Effector CD8-positive, alpha-beta T cell (primary cell): ENCODE measurements around the gene UST.
"Not testable (repeated sequence)": the region's sequence is repeated elsewhere in the genome, so short reads cannot be mapped to it uniquely, and the experiment has no call there.

Experiments used
- DNase-seq: peaks from one replicate; lab custom pipeline; 2025; lab: John Stamatoyannopoulos, UW

UST gene

DNA sequence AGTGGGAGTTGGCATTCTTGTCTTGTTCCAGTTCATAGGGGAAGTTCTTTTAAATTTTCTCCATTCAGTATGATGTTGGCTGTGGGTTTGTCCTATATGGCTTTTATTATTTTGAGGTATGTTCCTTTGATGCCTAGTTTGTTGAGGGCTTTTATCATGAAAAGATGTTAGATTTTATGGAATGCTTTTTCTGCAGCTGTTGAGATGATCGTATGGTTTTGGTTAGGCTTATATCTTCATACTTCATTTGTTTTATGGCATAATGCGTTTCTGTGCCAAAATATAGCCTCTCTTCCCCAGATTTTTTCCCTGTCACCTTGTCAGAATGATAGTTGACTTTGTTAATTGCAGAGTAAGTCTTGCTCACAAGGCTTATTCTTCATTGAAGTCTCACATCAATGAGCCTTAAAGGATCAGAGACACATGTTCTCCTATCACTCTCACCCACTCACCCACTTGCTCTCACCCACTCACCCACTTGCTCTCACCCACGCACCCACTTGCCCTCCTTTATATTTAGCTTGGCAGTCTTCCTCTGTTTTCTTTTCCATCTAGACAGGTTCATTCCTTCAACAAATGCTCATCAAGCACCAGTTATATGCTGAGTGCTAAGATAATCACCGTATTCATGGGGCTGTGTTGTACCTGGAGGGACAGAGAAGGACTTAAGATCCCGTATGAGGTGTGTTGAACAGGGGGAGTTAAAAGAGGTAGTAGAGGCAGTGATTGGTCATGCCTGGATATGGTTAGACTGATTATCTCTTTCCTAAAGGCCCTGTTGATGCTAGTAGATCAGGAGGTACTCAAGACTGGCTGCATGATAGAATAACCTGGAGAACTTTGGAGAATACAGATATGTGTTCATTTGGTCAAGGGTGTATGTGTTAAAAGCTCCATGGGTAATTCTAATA is 19.3 kb downstream of the UST start:
- no peak for DNase-seq

DNA sequence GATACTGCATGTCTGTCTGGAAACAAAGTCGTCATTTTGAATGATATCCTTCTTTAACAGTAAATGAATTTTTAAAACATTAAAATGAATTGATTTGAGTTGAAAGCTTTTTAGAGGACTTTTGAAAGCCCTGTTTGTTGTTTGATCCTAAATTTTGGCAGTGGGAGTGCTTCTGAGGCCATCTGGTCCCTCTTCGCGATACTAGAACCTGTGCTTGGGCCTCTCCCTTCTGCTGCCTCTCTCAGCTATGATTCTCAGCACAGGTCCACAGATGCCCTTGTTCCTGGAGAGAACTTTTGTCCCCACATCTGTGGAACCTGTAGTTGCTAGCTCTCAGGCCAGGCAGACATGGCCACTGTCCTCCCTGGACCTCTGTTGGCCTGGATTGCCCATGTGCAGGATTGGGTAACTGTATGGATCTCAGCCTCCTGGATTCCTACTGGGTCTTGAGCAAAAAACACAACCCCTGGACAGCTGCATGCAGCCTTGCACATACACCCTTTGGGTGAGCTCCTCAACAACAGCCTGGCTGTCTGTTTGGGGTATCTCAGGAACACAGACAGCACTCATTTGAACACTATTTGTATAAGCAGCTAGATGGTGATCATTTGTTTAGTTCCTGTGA is 21.9 kb downstream of the UST start:
- no peak for DNase-seq

DNA sequence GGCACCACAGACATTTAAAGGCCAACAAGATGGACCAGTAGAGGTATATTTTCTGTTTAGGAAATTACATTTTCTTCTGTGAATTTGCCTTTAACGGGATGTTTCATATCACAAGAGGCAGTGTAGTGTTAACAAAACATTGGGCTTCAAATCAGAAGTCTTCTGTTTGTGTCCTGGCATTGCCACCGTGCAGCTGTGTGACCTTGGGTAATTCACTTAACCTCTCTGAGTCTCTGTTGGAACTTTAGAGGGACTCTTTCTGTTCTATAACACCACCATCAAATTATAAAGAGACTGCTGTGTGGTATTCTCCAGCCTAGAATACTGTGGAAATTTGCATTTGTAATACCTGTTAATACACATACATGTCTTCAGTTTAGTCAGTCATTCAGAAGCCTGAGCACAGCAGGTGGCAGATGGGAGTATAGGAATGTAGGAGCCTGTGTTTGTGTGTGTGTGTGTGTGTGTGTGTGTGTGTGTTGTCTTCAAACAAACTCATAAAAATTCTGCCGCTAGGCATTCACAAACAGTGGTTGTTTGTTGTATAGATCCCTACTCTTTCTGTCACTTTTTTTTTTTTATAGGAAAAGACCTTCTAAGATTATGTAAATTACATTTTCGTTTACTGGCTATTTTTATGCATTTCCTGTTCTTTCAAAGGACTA is 22.6 kb downstream of the UST start:
- no peak for DNase-seq

DNA sequence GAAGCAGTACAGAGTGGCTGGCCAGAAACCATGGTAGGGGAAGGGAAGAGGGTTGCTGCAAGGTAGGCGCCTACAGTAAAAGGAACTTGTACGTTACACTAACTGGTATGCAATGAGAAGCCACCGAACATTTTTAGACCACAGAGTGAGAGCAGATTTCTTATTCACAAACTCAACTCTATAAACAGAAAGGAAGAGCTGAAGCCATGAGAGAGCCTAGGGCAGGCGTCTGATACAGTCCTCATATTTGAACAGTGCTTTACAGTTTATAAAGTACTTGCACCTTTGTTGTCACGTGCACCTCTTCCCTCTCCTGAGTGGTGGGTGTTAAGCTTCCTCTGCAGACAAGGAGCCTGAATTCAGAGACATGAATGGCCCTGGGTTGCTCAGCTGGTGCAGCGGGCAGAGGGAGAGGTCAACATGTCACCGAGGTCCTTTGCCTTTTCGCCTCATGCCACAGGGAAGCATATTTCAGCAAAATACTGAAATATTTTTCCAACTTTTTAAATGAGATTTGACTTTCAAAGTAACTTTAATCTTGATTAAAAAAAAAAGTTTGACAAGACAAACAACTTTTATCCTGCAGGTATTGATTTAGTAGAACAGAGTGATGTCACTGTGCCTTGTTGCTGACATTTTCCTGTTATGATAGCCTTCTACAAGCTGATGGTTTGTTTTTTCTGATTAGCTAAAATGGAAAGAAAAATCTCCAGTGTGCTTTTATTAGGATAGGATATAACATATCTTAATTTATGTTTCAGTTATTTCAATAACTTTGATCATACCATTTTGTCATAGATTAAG is 23.8 kb downstream of the UST start:
- no peak for DNase-seq

DNA sequence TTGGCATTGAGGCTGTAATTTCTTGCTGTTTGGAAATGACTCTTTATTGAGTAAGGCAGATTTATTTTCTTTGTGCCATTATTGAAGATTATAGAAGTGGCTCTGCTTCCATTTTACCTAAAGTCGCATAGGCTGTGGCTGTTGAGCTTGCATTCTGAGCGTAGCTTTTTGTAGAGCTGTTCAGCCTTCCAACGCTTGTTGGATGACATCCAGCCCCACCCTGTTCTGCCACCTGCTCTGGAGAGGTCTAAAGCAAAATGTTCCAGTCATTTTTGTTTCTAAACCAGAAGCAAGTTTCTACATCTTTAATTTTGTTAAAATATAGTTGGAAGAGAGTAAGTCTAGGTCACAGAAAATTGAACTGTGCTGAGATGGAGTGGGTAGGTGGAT is 24.4 kb downstream of the UST start:
- no peak for DNase-seq

DNA sequence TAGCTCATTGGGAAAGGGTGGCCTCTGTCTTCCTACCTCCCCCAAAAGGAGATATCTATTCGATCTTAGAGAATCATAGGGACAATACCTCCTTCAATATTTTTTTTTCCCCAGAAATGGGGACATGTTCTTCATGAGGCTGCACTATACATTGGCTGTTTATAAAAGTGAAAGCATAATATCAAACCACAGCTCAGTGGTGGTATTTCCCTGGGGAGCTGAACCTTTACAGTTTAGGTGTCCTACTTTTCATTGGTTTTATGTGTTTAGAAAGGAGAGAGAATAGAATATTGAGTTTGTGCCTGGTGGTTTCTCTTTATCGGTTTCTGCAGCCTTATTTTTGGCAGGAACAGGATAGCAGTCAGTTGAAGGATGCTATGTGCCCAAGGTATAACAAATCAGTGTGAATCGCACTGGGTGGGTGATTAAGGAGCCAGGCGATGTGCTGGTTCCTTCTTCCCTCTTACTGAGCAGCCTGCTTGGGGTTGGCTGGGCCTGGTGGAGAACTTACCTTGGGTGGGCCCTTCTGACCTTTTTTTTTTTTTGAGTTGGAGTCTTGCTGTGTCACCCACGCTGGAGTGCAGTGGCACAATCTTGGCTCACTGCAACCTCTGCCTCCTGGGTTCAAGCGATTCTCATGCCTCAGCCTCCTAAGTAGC is 25.2 kb downstream of the UST start:
- DNase-seq, result no peak

DNA sequence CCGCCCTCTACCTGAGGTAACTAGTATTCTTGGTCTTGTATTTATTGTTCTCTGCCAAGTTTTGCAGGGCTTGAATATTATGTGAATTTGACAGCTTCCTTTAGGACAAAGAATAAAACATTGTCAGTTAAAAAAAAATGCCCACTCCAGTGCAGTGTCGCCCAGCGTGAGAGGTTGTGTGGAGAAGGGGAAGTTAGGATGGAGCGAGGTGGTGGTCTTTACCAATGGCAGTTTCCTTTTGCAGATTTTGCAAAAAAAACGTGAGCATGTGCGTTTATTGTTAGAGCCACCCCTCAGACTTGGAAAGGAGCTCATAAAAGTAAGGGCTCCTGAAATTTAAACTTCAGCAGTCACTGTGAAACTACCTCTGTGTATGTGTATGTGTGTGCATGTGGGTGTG is 28.3 kb downstream of the UST start:
- DNase-seq, result no peak

DNA sequence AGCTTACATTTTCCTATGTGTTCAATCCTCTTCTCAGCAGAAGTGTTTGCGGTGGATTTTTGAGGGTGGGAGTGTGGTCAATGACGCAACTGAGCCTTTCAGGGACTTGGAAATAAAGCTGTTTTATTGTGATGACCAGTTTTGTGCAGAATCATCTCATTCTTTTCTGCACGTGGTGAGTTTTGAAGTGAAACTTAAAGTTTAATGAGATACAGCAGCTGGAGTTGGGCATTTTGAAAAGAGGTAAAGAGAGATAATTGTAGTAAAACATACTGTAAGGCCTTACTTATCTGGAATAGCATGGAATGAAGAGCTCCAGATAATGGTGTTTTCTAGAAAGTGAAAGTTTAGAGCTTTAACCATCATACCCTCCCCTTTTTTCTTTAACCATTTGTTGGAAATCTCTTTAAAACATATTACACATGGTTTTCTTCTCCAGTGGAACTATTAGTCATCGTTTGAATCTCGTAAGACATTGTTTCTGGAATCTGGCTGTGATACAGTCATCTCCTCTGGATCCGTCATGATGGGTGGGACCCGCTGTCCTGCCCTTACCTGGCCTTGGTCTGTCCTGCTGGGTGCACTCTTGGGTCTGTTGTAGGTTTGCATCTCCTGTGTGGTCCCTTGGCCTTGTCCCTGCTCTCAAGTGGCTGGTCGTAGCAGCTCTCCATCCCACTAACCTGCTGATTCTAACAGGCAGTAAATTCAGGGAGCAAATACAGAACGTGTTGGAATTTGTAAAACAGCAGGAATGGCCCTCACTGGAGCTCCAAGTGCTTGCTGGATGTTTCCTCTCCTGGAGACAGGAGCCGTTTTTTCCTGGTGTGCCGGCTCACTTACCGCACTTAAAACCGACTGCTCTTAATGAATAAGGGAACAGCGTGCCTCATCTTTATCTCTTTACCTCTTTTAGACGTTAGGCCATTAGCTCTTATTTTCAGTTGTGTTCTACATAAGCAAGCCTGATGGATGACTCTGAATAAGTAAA is 29.8 kb downstream of the UST start:
- DNase-seq, result no peak

DNA sequence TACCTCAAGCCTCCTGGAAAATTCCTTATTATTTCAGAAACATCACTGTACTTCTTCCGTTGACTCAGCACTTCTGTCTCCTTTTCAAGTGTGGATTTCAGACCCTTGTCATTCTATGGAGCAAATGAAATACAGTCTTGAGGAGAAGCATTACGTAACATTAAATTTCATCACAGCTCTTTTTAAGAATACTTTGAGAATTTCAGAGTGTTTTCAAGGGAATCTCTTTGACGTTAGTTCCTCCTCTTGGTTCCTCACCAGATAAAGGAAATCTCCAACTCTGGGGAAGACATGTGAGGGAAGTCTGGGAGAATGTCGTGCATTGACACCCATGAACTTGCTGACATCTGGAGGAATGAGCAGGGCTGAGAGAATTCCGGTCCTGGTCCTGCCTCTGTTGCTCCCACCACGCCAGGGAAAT is 32.3 kb downstream of the UST start:
- DNase-seq, result no peak

DNA sequence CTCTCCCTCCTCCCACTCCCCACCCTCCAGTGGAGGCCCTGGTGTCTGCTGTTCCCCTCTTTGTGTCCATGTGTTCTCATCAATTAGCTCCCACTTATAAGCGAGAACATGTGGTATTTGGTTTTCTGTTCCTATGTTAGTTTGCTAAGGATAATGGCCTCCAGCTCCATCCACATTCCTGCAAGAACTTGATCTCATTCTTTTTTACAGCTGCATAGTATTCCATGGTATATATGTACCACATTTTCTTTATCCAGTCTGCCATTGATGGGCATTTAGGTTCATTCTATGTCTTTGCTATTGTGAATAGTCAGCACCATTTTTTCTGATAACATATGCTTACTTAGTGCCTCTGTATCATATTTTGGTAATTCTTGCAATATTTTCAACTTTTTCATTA is 33.6 kb downstream of the UST start:
- DNase-seq, result not testable (repeated sequence)

DNA sequence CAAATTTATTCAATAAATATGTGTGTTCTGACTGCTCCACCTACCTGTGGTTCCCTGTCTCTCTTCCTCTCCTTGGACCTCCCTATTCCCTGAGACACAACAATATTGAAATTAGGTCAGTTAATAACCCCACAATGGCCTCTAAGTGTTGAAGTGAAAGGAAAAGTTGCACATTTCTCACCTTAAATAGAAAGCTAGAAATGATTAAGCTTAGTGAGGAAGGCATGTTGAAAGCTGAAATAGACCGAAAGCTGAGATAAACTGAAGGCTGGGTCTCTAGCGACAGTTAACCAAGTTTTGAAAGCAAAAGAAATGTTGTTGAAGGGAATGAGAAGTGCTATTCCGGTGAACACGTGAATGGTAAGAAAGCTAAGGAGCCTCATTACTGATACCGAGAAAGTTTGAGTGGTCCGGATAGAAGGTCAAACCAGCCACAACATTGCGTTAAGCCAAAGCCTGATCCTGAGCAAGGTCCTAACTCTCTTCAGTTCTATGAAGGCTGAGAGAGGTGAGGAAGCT is 34.1 kb downstream of the UST start:
- no peak for DNase-seq

DNA sequence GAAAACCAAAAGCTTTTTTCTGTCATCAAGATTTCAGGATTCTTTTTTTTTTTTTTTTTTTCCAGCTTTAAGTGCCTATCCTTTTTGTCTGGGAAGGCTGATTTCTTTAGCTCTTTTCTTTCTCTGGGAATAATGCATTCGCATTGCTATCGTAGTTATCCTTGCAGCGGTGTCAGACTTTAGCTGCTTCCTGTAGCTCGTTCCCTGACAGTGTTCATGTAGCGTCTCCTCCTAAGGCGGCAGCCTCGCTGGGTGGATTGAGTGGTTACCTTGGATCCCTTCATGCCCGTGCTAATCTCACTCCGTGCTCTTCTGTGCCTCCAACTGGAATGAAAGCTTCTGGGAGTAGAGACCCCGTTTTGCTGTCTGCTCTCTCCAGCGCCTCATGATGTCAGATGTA is 43.1 kb downstream of the UST start:
- DNase-seq, result no peak

DNA sequence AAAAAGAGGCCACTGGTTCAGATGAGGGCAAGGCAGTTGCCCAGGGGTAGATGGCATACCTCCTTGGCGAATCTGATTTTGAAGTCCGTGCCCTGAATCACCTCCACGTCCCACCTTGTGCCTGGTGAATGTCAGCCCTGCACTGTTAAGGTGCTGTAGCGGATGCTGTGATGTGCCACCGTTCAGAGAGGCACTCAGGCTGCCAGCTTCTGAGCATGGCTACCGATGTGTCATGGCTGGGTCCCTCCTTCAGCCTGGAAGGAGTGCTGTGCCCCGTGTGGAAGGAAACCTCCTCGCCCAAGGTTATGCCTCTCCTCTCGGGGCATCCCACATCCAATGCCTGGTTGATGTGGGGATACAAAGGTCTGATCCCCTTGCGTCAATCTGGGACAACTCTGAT is 43.6 kb downstream of the UST start:
- DNase-seq, result no peak

DNA sequence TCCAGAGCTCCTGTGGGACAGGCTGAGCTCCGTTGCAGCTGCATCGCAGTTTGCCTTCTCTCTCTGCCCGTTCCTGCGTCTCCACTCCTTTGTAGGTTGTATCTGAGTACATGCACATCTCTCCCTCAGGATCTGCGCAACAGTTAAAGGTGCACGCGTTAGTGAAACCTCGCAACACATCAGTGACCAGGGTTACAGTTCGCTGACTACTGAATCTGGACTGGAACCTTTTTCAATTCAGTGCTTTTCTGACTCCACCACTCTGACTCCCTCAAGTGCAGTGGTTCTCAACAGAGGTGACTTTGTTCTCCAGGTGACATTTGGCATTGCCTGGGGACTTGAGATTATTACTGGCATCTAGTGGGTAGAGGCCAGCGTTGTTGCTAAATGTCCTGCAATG is 44.0 kb downstream of the UST start:
- DNase-seq, result no peak

DNA sequence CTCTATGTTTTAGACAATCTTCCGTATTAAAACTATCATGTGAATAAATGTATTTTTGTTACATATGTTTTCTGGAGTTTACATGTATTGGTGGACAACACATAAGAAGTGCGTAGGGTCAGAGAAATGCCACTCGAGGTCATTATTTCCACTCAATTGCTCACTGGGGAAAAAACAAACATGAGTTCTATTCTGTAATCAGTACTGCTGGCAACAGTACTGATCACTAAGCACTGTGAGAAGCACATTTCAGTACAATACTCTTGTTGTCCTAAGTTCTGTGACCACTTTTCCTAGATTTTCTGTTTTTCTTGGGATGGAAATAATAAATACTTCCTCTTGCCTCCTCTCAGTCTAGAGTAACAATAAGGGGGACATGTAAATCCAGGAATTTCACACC is 44.5 kb downstream of the UST start:
- DNase-seq, result no peak

DNA sequence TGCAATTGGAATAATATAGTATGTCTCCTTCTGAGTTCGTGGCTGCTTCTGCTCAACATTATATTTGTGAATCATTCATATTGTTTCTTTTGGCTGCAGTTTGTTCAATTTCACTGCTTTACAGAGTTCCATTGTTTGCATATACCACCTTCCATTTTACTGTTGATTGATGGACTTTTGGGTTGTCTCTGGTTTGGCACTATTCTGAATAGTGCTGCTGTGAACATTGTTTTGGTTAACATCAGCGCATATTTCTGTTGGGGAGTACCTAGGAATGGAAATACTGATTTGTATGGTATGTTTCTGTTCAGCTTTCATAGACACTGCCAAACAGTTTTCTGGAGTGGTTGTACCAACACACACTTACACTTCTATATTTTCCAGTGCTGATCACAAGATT is 46.9 kb downstream of the UST start:
- no peak for DNase-seq

DNA sequence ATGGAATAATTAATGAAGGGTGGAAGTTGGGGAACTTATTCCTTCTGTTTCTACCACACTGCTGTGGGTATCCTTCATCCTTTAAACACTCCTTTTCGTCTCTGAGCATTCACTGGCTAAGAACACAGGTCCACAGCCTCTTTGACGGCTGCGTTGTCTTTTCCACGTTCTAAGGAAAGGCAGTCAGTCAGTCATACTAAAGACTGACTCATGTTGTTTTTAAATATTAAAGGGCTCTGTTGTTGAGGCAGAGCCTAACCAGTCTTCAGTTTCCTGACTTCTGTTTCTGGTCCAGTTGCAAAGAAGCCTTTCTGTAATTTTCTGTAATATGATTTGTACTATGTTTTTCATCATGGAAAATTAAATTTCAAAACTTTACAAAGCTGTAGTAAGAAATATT is 48.0 kb downstream of the UST start:
- DNase-seq, result no peak

DNA sequence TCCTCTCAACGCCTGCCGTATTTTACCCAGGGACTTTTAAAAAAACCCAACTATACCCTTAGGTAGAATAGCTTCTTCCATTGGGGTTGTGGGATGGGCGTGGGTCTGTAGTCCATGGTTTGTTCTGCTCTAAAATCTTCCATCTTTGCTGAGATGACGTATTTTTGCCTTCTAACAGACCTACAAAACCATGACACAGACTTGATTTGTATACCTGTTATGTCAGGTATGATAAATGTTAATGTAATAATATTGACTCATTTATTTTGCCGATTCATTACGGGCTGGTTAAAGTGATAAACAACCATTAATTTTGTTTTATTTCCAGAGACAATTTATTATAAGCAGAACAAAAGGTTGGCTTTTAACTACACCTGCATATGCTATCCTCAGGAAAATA is 48.7 kb downstream of the UST start:
- DNase-seq, result no peak

DNA sequence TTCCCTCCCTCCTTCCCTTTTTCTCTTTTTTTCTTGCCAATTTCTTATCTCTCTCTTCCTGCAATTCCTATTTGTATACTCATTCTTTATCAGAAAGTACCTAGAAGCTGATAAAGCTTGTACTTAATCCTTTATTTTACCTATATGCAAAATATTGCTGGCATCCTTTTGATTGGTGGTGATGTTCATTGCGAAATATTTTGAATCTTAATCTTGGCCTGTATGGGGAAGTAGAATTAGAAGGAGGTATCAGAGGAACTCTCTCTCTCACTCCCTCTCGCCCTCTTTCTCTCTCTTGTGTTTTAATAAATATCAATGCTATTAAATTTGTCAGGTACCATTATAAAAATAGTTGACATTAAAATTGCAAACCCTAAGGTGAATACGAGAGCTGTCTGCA is 52.8 kb downstream of the UST start:
- DNase-seq, result no peak

DNA sequence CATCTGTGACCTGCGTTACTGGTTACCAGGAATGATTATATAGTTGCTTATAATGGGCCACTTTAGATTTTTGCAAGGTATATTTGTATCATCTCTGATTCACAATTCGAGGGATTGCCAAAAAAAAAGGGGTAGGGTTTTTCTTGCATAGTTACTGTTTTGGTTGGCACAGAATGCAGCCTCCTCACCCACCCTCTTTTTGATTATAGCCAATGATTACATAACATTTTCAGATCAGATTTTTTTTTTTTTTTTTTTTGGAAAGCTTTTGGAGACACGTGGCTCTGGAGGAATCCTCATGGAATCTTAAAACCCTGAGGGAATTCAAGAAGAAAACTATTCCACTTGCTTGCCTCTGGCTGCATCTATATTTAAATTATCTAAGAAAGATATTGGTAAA is 53.7 kb downstream of the UST start:
- no peak for DNase-seq
